HEK293 (cell line): Measurements from ENCODE around the gene TULP1.
A peak's percentile ranks its signal among the peaks of the same experiment; 100 is the strongest.

Experiments
- CTCF ChIA-PET: fragments of 350-600 bp; formaldehyde crosslinking; extraction: SDS; loops from one replicate; lab custom pipeline; 2021; ENCODE audit warnings: antibody characterized with exemption; lab: Yijun Ruan, JAX
- POLR2A ChIA-PET: fragments of 300-600 bp; formaldehyde crosslinking; extraction: SDS; loops from one replicate; lab custom pipeline; 2020; ENCODE audit warnings: antibody characterized with exemption, inconsistent platforms; lab: Yijun Ruan, JAX
- H3K27ac ChIP-seq: fragments of 200-500 bp; sonication (Bioruptor generic); 2 replicates; pipeline ENCODE4 v1.5.1; 2014; ENCODE audit warnings: low read depth, low read length, control low read depth, inconsistent platforms; ENCODE audit errors: extremely low read depth
- H3K36me3 ChIP-seq, 2 experiments: fragments of 200-500 bp in 1 of 2; sonication (Bioruptor generic) in 1 of 2; 1 replicate in 1 of 2; 2 replicates in 1 of 2; pipeline ENCODE4 v1.5.1; 2014 to 2017; ENCODE audit warnings: inconsistent platforms in 2 of 2, low read length in 2 of 2; ENCODE audit not compliant: control insufficient read depth in 2 of 2, insufficient read depth in 1 of 2
- H3K4me1 ChIP-seq: fragments of 200-500 bp; sonication (Bioruptor generic); 2 replicates; pipeline ENCODE4 v1.5.1; 2014; ENCODE audit warnings: mild to moderate bottlenecking, low read length, inconsistent platforms; ENCODE audit not compliant: control insufficient read depth, insufficient read depth
- H3K4me3 ChIP-seq: 2 replicates; pipeline ENCODE4 v1.5.1; 2011; ENCODE audit warnings: low read depth, mild to moderate bottlenecking, control low read depth, low read length, moderate library complexity
- H3K9me3 ChIP-seq: fragments of 200-500 bp; sonication (Bioruptor generic); 2 replicates; pipeline ENCODE4 v1.5.1; 2014; ENCODE audit warnings: low read depth, low read length, inconsistent platforms; ENCODE audit not compliant: control insufficient read depth, insufficient read depth
- EGR2 ChIP-seq: fragments of 450-650 bp; formaldehyde crosslinking; IDR thresholded peaks from 2 replicates; pipeline ENCODE4 v1.5.1; 2016; ENCODE audit warnings: low read depth, missing biosample characterization, missing genetic modification characterization
- GLIS1 ChIP-seq: fragments of 450-650 bp; formaldehyde crosslinking; IDR thresholded peaks from 2 replicates; pipeline ENCODE4 v1.5.1; 2016; ENCODE audit warnings: missing biosample characterization, missing genetic modification characterization
- HOXC10 ChIP-seq: sonication (generic); formaldehyde crosslinking; IDR thresholded peaks from 2 replicates; pipeline ENCODE4 v1.8.1; 2023; ENCODE audit warnings: mild to moderate bottlenecking, missing genetic modification reagents
- PATZ1 ChIP-seq: fragments of 450-650 bp; formaldehyde crosslinking; IDR thresholded peaks from 2 replicates; pipeline ENCODE4 v1.5.1; 2016; ENCODE audit warnings: missing biosample characterization, missing genetic modification characterization
- ZBTB17 ChIP-seq: fragments of 450-650 bp; formaldehyde crosslinking; IDR thresholded peaks from 2 replicates; pipeline ENCODE4 v1.5.1; 2016; ENCODE audit warnings: missing biosample characterization, missing genetic modification characterization
- ZFHX2 ChIP-seq: fragments of 450-650 bp; formaldehyde crosslinking; conservative IDR thresholded peaks from 2 replicates; pipeline ENCODE4 v1.5.1; 2016; ENCODE audit warnings: missing biosample characterization, missing genetic modification characterization
- ZNF155 ChIP-seq: fragments of 450-650 bp; formaldehyde crosslinking; IDR thresholded peaks from 2 replicates; pipeline ENCODE4 v1.5.1; 2016; ENCODE audit warnings: missing biosample characterization, missing genetic modification characterization
- ZNF157 ChIP-seq: fragments of 450-650 bp; formaldehyde crosslinking; IDR thresholded peaks from 2 replicates; pipeline ENCODE4 v1.5.1; 2016; ENCODE audit warnings: missing biosample characterization, missing genetic modification characterization
- ZNF501 ChIP-seq: fragments of 450-650 bp; formaldehyde crosslinking; IDR thresholded peaks from 2 replicates; pipeline ENCODE4 v1.5.1; 2016; ENCODE audit warnings: missing biosample characterization, missing genetic modification characterization
- ZNF518A ChIP-seq: fragments of 450-650 bp; formaldehyde crosslinking; conservative IDR thresholded peaks from 2 replicates; pipeline ENCODE4 v1.5.1; 2016; ENCODE audit warnings: low read depth, missing biosample characterization, missing genetic modification characterization
- ZNF580 ChIP-seq: fragments of 450-650 bp; formaldehyde crosslinking; IDR thresholded peaks from 2 replicates; pipeline ENCODE4 v1.5.1; 2016; ENCODE audit warnings: missing biosample characterization, missing genetic modification characterization
- ZNF621 ChIP-seq: fragments of 450-650 bp; formaldehyde crosslinking; IDR thresholded peaks from 2 replicates; pipeline ENCODE4 v1.5.1; 2017; ENCODE audit warnings: missing biosample characterization, missing genetic modification characterization
- ZNF664 ChIP-seq: fragments of 450-650 bp; formaldehyde crosslinking; IDR thresholded peaks from 2 replicates; pipeline ENCODE4 v1.5.1; 2016; ENCODE audit warnings: missing biosample characterization, missing genetic modification characterization
- ZSCAN23 ChIP-seq: fragments of 450-650 bp; formaldehyde crosslinking; IDR thresholded peaks from 2 replicates; pipeline ENCODE4 v1.5.1; 2016; ENCODE audit warnings: missing biosample characterization, missing genetic modification characterization
- TF ChIP-seq, protein P1 (sequence below): fragments of 450-650 bp; formaldehyde crosslinking; conservative IDR thresholded peaks from 2 replicates; pipeline ENCODE4 v1.5.1; 2016; ENCODE audit warnings: low read depth, missing biosample characterization, missing genetic modification characterization
- TF ChIP-seq, protein P2 (sequence below): fragments of 450-650 bp; formaldehyde crosslinking; IDR thresholded peaks from 2 replicates; pipeline ENCODE4 v1.5.1; 2017; ENCODE audit warnings: missing biosample characterization, missing genetic modification characterization

Gene TULP1

GRCh38 chr6:35487658-35488516 is 24.8 kb downstream of the TULP1 start (continued):
- TF ChIP-seq ZSCAN23 (tag by site-specific recombination) (no peak), ZNF518A (tag by site-specific recombination) (no peak), ZNF664 (tag by site-specific recombination) (no peak), ZNF157 (no peak), ZNF580 (peak; percentile 93), PATZ1 (tag by site-specific recombination) (peak; percentile 7), ZBTB17 (tag by site-specific recombination) (peak; percentile 94)
- TF ChIP-seq, protein P1, sequence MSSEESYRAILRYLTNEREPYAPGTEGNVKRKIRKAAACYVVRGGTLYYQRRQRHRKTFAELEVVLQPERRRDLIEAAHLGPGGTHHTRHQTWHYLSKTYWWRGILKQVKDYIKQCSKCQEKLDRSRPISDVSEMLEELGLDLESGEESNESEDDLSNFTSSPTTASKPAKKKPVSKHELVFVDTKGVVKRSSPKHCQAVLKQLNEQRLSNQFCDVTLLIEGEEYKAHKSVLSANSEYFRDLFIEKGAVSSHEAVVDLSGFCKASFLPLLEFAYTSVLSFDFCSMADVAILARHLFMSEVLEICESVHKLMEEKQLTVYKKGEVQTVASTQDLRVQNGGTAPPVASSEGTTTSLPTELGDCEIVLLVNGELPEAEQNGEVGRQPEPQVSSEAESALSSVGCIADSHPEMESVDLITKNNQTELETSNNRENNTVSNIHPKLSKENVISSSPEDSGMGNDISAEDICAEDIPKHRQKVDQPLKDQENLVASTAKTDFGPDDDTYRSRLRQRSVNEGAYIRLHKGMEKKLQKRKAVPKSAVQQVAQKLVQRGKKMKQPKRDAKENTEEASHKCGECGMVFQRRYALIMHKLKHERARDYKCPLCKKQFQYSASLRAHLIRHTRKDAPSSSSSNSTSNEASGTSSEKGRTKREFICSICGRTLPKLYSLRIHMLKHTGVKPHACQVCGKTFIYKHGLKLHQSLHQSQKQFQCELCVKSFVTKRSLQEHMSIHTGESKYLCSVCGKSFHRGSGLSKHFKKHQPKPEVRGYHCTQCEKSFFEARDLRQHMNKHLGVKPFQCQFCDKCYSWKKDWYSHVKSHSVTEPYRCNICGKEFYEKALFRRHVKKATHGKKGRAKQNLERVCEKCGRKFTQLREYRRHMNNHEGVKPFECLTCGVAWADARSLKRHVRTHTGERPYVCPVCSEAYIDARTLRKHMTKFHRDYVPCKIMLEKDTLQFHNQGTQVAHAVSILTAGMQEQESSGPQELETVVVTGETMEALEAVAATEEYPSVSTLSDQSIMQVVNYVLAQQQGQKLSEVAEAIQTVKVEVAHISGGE (tag by site-specific recombination) = peak; percentile 43

DNA sequence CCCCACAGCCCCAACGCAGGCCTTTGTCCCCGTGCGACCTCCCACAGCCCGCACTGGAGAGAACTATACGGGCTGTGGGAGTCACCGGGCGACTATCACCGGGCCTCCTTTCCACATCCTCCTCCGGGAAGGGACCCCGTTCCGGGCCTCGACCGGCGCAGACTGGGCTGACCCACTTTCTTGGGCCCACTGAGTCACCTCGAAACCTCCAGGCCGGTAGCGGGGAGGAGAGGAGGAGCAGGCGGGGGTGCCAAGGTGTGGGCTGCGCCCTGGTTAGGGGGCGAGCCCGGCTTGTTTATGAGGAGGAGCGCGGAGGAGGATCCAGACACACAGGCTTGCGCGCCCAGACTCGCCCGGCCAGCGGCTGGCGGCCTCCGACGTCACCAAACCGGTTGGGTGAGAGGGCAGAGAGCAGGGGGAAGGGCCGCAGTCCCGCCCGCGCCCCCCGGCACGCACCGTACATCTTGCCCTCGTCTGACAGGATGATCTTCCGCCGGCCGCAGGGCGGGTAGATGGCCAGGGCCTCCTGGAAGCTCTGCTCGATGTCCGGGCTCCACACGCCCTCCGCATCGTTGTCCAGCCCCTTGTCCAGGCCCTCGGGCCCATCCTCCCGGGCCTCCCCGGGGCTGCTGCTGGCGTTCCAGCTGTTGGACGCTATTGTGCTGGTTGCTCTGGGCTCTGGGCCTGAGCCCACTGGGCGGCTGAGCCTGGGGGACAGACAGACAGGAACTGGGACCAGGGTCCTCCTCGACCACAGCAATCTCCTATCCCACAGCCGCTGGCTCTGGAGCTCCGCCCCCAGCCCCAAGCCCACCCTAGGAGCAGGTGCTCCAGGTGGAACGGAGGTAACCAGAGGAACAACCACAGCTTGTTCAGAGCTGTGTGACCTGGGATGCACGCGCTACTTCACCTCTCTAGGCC is 26.4 kb downstream of the TULP1 start:
- no peak overlapping the region for H3K27ac ChIP-seq
- H3K4me3 ChIP-seq = peak overlapping the region; percentile 26
- H3K4me1 ChIP-seq = peaks cover 15% of the 10 kb centered on the region
- POLR2A ChIA-PET = interaction anchor here (0.6 to 15.4 kb wide), 5 partner anchors 8 to 164 kb away, joined by 3 to 198 read pairs (median 6); partner anchors contain the start of genes RPL10A and TEAD3
- H3K9me3 ChIP-seq = no peaks in the 10 kb centered on the region
- H3K36me3 ChIP-seq = peaks cover 0 to 13% of the 10 kb centered on the region in 2 experiments; a peak in 1 of 3 replicates
- CTCF ChIA-PET = interaction anchor here (0.6 to 1.3 kb wide), 7 partner anchors 9 to 145 kb away, joined by 3 to 8 read pairs (median 4); partner anchors contain the start of genes RPL10A and TEAD3
- TF ChIP-seq EGR2 (tag by site-specific recombination) = peak; percentile 51; the same call in 1 of the 2 replicates
- TF ChIP-seq, protein P2, sequence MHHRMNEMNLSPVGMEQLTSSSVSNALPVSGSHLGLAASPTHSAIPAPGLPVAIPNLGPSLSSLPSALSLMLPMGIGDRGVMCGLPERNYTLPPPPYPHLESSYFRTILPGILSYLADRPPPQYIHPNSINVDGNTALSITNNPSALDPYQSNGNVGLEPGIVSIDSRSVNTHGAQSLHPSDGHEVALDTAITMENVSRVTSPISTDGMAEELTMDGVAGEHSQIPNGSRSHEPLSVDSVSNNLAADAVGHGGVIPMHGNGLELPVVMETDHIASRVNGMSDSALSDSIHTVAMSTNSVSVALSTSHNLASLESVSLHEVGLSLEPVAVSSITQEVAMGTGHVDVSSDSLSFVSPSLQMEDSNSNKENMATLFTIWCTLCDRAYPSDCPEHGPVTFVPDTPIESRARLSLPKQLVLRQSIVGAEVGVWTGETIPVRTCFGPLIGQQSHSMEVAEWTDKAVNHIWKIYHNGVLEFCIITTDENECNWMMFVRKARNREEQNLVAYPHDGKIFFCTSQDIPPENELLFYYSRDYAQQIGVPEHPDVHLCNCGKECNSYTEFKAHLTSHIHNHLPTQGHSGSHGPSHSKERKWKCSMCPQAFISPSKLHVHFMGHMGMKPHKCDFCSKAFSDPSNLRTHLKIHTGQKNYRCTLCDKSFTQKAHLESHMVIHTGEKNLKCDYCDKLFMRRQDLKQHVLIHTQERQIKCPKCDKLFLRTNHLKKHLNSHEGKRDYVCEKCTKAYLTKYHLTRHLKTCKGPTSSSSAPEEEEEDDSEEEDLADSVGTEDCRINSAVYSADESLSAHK = 0 out of 2 replicates have a peak, but pooled peaks have one; percentile 30
- no peak for TF ChIP-seq GLIS1
- no peak for TF ChIP-seq ZNF155 (tag by site-specific recombination)
- TF ChIP-seq ZNF501 (tag by site-specific recombination) = no peak
- peak; percentile 75 for TF ChIP-seq ZFHX2 (tag by site-specific recombination)
- no peak for TF ChIP-seq PATZ1 (tag by site-specific recombination)
- 0 out of 2 replicates have a peak, but pooled peaks have one; percentile 45 for TF ChIP-seq HOXC10 (CRISPR knock-in tag)
- no peak for TF ChIP-seq ZNF621 (tag by site-specific recombination)
